Measurements from ENCODE around the gene NCF2.

NCF2 gene

GRCh38 chr1:183548116-183548515 lies 42.1 kb downstream of the NCF2 start:
- peak; percentile 20 for DNase-seq

GRCh38 chr1:183546427-183546826 lies 43.8 kb downstream of the NCF2 start:
- no peak for DNase-seq

GRCh38 chr1:183544598-183545297 lies 45.5 kb downstream of the NCF2 start:
- DNase-seq: peak; percentile 89

- peak; percentile 80 for DNase-seq
Observed at GRCh38 chr1:183543619-183544204, 46.5 kb downstream of the NCF2 start.

GRCh38 chr1:183537405-183537804 lies 52.9 kb downstream of the NCF2 start:
- DNase-seq: no peak

GRCh38 chr1:183533617-183534174 lies 56.6 kb downstream of the NCF2 start:
- DNase-seq: no peak

GRCh38 chr1:183528577-183528976 lies 61.7 kb downstream of the NCF2 start:
- DNase-seq: no peak

GRCh38 chr1:183522104-183522503 lies 68.2 kb downstream of the NCF2 start:
- no peak for DNase-seq

GRCh38 chr1:183520379-183520778 lies 69.9 kb downstream of the NCF2 start:
- no peak for DNase-seq

- no peak for DNase-seq
Observed at GRCh38 chr1:183517401-183517800, 72.9 kb downstream of the NCF2 start.

- no peak for DNase-seq
Observed at GRCh38 chr1:183516725-183517124, 73.5 kb downstream of the NCF2 start.

GRCh38 chr1:183515002-183515689 lies 75.1 kb downstream of the NCF2 start:
- peak; percentile 21 for DNase-seq

- no peak for DNase-seq
Observed at GRCh38 chr1:183514235-183514634, 76.0 kb downstream of the NCF2 start.

GRCh38 chr1:183512450-183512849 lies 77.8 kb downstream of the NCF2 start:
- DNase-seq: no peak

- DNase-seq: no peak
Observed at GRCh38 chr1:183508694-183509093, 81.6 kb downstream of the NCF2 start.

- no peak for DNase-seq
Observed at GRCh38 chr1:183506561-183506960, 83.7 kb downstream of the NCF2 start.

Measured in kidney glomerular epithelial cell (primary cell).